SK-N-SH (cell line): Measurements from ENCODE around the gene CHMP1A. TPM values are rescaled to one million over a fixed set of nuclear protein-coding genes. Genes with fewer than 3 reads are reported as not detected.

Experiments
- CTCF ChIA-PET: fragments of 300-600, 350-600 bp; formaldehyde crosslinking; extraction: SDS; loops from one replicate; lab custom pipeline; 2021; lab: Yijun Ruan, JAX
- POLR2A ChIA-PET: fragments of 350-600 bp; sonication (Branson Sonifier 250); formaldehyde crosslinking; extraction: SDS; loops from one replicate; lab custom pipeline; 2020; ENCODE audit warnings: antibody characterized with exemption, inconsistent platforms; lab: Yijun Ruan, JAX
- DNase-seq: peaks from one replicate; pipeline ENCODE4 v3.0.0; 2012
- H2AFZ ChIP-seq: fragments of 200-600 bp; sonication (generic); 2 replicates; pipeline ENCODE4 v1.8.1; 2016; ENCODE audit warnings: antibody characterized with exemption, mild to moderate bottlenecking, low read depth
- H3F3A ChIP-seq: fragments of 200-600 bp; sonication (generic); replicated peaks from 2 replicates; pipeline ENCODE3; 2016; ENCODE audit warnings: antibody characterized with exemption, mild to moderate bottlenecking; ENCODE audit not compliant: insufficient read depth
- H3K27ac ChIP-seq, 2 experiments: fragments of 200-500 bp in 1 of 2; fragments of 200-600 bp in 1 of 2; sonication (Bioruptor generic) in 1 of 2; sonication (generic), shearing (Covaris generic) in 1 of 2; 2 replicates each; pipeline versions ENCODE4 v1.5.1 to v1.6.1; 2014 to 2016; ENCODE audit warnings: low read depth in 2 of 2, inconsistent platforms in 1 of 2, low read length in 1 of 2, mild to moderate bottlenecking in 1 of 2, mixed read lengths in 1 of 2
- H3K27me3 ChIP-seq: fragments of 200-600 bp; sonication (generic), shearing (Covaris generic); 2 replicates; pipeline ENCODE4 v1.6.1; 2016; ENCODE audit warnings: mixed run types; ENCODE audit not compliant: insufficient read depth
- H3K36me3 ChIP-seq, 2 experiments: fragments of 200-500 bp in 1 of 2; fragments of 200-600 bp in 1 of 2; sonication (Bioruptor generic) in 1 of 2; sonication (generic) in 1 of 2; replicated peaks in 1 of 2; 2 replicates each; pipeline versions ENCODE3 to v1.5.1; 2014 to 2016; ENCODE audit warnings: low read length in 1 of 2, mild to moderate bottlenecking in 1 of 2; ENCODE audit not compliant: insufficient read depth in 2 of 2, control insufficient read depth in 1 of 2
- H3K4me1 ChIP-seq, 2 experiments: fragments of 200-500 bp in 1 of 2; fragments of 200-600 bp in 1 of 2; sonication (Bioruptor generic) in 1 of 2; sonication (generic), shearing (Covaris generic) in 1 of 2; 2 replicates each; pipeline versions ENCODE4 v1.5.1 to v1.6.1; 2014 to 2016; ENCODE audit warnings: low read depth in 1 of 2, low read length in 1 of 2, mixed run types in 1 of 2; ENCODE audit not compliant: insufficient read depth in 2 of 2, control insufficient read depth in 1 of 2
- H3K4me2 ChIP-seq: fragments of 200-600 bp; sonication (generic), shearing (Covaris generic); 2 replicates; pipeline ENCODE4 v1.6.1; 2017; ENCODE audit warnings: mixed run types
- H3K4me3 ChIP-seq, 2 experiments: fragments of 200-500 bp in 1 of 2; fragments of 200-600 bp in 1 of 2; sonication (Bioruptor generic) in 1 of 2; sonication (generic), shearing (Covaris generic) in 1 of 2; 2 replicates each; pipeline versions ENCODE4 v1.5.1 to v1.8.1; 2014 to 2016; ENCODE audit warnings: low read depth in 2 of 2, inconsistent platforms in 1 of 2, low read length in 1 of 2, mild to moderate bottlenecking in 1 of 2, mixed read lengths in 1 of 2, moderate library complexity in 1 of 2
- H3K79me2 ChIP-seq: fragments of 200-600 bp; sonication (generic); 2 replicates; pipeline ENCODE4 v1.8.1; 2017; ENCODE audit warnings: mild to moderate bottlenecking; ENCODE audit not compliant: insufficient read depth
- H3K9ac ChIP-seq: fragments of 200-600 bp; sonication (generic); 2 replicates; pipeline ENCODE4 v1.6.1; 2017; ENCODE audit warnings: mixed run types
- H3K9me2 ChIP-seq: fragments of 200-600 bp; sonication (generic); 2 replicates; pipeline ENCODE4 v1.6.1; 2017; ENCODE audit warnings: mixed run types
- H3K9me3 ChIP-seq: fragments of 200-600 bp; sonication (generic); 2 replicates; pipeline ENCODE4 v1.6.1; 2017; ENCODE audit warnings: mixed run types, mild to moderate bottlenecking, moderate library complexity
- H4K20me1 ChIP-seq: fragments of 200-600 bp; sonication (generic); 2 replicates; pipeline ENCODE4 v1.6.1; 2017; ENCODE audit warnings: mild to moderate bottlenecking, mixed run types; ENCODE audit not compliant: insufficient read depth
- ELF1 ChIP-seq: IDR thresholded peaks from 2 replicates; pipeline ENCODE4 v1.4.0; 2012
- EZH2phosphoT487 ChIP-seq: fragments of 200-600 bp; sonication (generic); IDR thresholded peaks from 2 replicates; pipeline ENCODE4 v1.6.1; 2017; ENCODE audit warnings: low read depth, mixed run types, mild to moderate bottlenecking, antibody characterized with exemption, moderate library complexity, borderline replicate concordance
- FOXJ3 ChIP-seq: sonication (generic); formaldehyde crosslinking; IDR thresholded peaks from 2 replicates; pipeline ENCODE4 v1.5.1; 2020; ENCODE audit warnings: mild to moderate bottlenecking, missing genetic modification reagents
- GABPA ChIP-seq: IDR thresholded peaks from 2 replicates; pipeline ENCODE4 v1.4.0; 2012; ENCODE audit warnings: low read depth, mild to moderate bottlenecking
- GATA2 ChIP-seq: sonication (generic); formaldehyde crosslinking; IDR thresholded peaks from 2 replicates; pipeline ENCODE4 v1.5.0; 2020; ENCODE audit warnings: mild to moderate bottlenecking, missing genetic modification reagents
- MEF2A ChIP-seq: IDR thresholded peaks from 2 replicates; pipeline ENCODE4 v1.4.0; 2012; ENCODE audit warnings: low read depth, borderline replicate concordance
- NFIC ChIP-seq: IDR thresholded peaks from 2 replicates; pipeline ENCODE4 v1.4.0; 2012; ENCODE audit warnings: borderline replicate concordance
- PBX3 ChIP-seq: IDR thresholded peaks from 2 replicates; pipeline ENCODE4; 2012
- RCOR1 ChIP-seq: fragments of 150-350 bp; IDR thresholded peaks from 2 replicates; pipeline ENCODE4 v1.6.1; 2017; ENCODE audit warnings: antibody characterized with exemption, low read length
- REST ChIP-seq: IDR thresholded peaks from 2 replicates; pipeline ENCODE4 v1.6.1; 2012; ENCODE audit warnings: mild to moderate bottlenecking, low read depth, low read length, moderate library complexity
- RXRA ChIP-seq: IDR thresholded peaks from 2 replicates; pipeline ENCODE4 v1.4.0; 2012; ENCODE audit warnings: low read depth, mild to moderate bottlenecking, borderline replicate concordance
- SIN3A ChIP-seq: IDR thresholded peaks from 2 replicates; pipeline ENCODE4 v1.6.1; 2012; ENCODE audit warnings: low read depth, mild to moderate bottlenecking, low read length, moderate library complexity, borderline replicate concordance
- SMC3 ChIP-seq: IDR thresholded peaks from 2 replicates; pipeline ENCODE4 v1.6.1; 2012; ENCODE audit warnings: low read depth, low read length, improper control_type of control experiment
- TCF12 ChIP-seq: IDR thresholded peaks from 2 replicates; pipeline ENCODE4 v1.4.0; 2012
- USF1 ChIP-seq: IDR thresholded peaks from 2 replicates; pipeline ENCODE4 v1.4.0; 2012; ENCODE audit warnings: low read depth, borderline replicate concordance
- USF2 ChIP-seq: fragments of 150-350 bp; IDR thresholded peaks from 2 replicates; pipeline ENCODE4 v1.6.1; 2017; ENCODE audit warnings: antibody characterized with exemption, low read length, low read depth, borderline replicate concordance
- WGBS: methylation state at CpG from one replicate; pipeline ENCODE4 v1.1.6; 2017; ENCODE audit warnings: low lambda C conversion rate; 5-methylcytosine and 5-hydroxymethylcytosine counted together
- polyA plus RNA-seq, 3 experiments: library from polyadenylated mRNA; depleted of rRNA; stranded (reverse); fragments of >200 nt; gene quantifications; 2 replicates each; pipeline ENCODE4 v1.2.3, GENCODE V29; 2012

The CHMP1A gene
- polyA plus RNA-seq, 1 of the 3 experiments (the other 2 are of a cell fraction): 138 TPM

- Histone ChIP-seq H2AFZ (no peak overlapping the region), H3K4me1 (peaks cover 9 to 13% of the 10 kb centered on the region in 2 experiments; a peak in 3 of 4 replicates), H3K9me2 (no peaks in the 10 kb centered on the region), H3K36me3 (no peaks in the 10 kb centered on the region), H3K9me3 (no peaks in the 10 kb centered on the region), H3K79me2 (no peaks in the 10 kb centered on the region), H3K27ac (no peak overlapping the region), H4K20me1 (no peaks in the 10 kb centered on the region), H3K9ac (no peak overlapping the region), H3K4me3 (no peak overlapping the region), H3K4me2 (no peak overlapping the region), H3F3A (peaks cover 16% of the 10 kb centered on the region), H3K27me3 (no peaks in the 10 kb centered on the region)
- DNase-seq: no peak
- POLR2A ChIA-PET: no interaction called here
- TF ChIP-seq GABPA (no peak), GATA2 (no peak), SMC3 (no peak), USF2 (no peak), MEF2A (no peak), ELF1 (no peak), TCF12 (no peak), NFIC (no peak), REST (no peak), RCOR1 (no peak), SIN3A (no peak), RXRA (no peak), FOXJ3 (CRISPR knock-in tag) (no peak), PBX3 (no peak), EZH2phosphoT487 (no peak), USF1 (no peak)
- CTCF ChIA-PET: interaction anchor here (1.2 to 1.8 kb wide), 3 partner anchors 16 to 72 kb away, joined by 4 to 6 read pairs (median 5); no protein-coding TSS in a partner anchor
- WGBS: 66% methylated on average over 7 of the region's 10 CpGs
Measured at GRCh38 chr16:89637379-89637778, 20.1 kb downstream of the CHMP1A start.
